Skeletal muscle cell (primary cell): Measurements from ENCODE around the gene KCP.

Source experiments
- DNase-seq: peaks from one replicate; pipeline ENCODE4 v3.0.0-alpha.2; 2010; ENCODE audit warnings: low read depth
- H3K4me3 ChIP-seq: 2 replicates; pipeline ENCODE4 v1.5.1; 2011; ENCODE audit warnings: low read depth, mild to moderate bottlenecking, control low read depth, low read length, moderate library complexity

Gene KCP

DNA sequence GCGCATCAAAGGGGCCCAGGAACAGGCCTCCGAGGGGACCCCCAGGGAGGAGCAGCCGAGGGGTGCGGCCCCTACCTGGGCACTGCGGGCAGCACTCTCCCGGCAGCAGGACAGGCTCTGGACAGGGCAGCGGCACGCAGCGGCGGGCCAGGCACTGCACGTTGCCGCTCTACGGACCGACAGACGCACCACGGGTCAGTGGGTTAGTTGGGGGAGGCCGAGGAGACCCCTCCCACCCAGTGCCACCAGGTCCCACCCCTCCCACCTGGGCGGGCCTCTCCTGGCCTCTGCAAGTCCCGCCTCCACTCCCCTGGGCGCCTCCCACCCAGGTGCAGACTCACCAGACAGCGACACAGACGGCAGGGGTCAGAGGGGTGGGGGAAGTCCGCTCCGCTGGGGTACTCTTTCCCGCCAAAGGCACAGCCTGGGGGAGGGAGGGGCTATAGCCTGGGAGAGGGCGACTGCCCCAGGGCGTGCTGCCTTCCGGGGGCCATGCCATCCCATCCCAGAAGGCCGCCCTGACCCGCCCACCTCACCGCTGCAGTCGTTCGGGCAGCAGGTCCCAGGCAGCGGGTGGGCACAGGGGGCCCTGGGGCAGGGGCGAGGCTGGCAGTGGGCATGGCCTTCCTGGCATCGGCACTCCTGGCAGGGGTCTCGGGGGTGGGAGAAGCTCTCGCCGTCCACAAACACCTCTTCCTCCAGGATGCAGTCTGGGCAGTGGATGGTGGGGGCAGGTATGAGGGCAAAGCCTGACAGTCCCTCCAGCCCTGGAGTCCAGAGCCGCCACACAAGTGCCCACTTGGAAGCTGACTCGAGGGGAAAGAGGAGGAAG lies 19.2 kb downstream of the KCP start:
- no peak overlapping the region for H3K4me3 ChIP-seq
- no peak for DNase-seq

- no peak for DNase-seq
- no peak overlapping the region for H3K4me3 ChIP-seq
Observed at GRCh38 chr7:128890306-128891109, 20.0 kb downstream of the KCP start.

DNA sequence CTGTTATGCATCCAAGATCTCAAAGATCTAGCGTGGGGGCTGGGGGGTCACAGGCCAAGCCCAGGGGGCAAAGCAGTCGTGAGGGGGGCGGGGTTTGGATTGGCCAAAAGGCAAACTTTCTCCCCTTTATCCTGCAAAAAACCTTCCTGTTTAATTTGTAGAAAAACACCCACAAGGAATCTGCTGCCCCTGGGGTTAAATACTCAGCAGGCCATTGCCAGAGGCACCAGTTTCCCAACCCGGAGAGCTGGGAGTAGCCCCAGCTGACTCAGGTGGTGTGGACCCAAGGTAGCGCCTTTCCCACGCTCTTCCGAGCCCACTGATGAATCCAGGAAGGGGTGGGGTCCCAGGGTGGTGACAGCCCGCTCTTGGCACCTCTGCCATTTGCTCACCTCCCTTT lies 21.4 kb downstream of the KCP start:
- no peak for DNase-seq
- no peak overlapping the region for H3K4me3 ChIP-seq

GRCh38 chr7:128888756-128889095 lies 21.8 kb downstream of the KCP start:
- no peak for DNase-seq
- H3K4me3 ChIP-seq, result no peak overlapping the region

DNA sequence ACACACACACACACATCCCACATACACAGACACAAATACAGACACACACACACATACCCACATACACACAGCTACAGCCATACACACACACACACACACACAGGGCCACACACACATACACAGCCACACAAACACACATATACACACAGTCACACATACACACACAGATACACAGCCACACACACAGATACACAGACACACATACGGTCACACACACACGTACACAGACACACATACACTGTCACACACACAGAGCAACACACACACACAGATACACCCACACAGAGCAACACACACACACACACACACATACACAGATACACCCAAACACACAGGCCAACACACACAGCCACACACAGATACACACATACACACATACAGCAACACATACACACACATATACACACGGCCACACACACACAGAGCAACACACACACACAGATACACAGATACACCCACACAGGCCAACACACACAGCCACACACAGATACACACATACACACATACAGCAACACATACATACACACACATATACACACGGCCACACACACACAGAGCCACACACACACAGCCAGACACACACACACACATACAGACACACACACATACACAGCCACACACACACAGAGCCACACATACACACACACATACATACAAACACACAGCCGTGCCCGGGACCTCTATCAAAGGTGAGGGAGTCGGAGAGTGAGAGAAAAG lies 22.3 kb downstream of the KCP start:
- H3K4me3 ChIP-seq, result no peak overlapping the region
- DNase-seq, result no peak

GRCh38 chr7:128887169-128888038 lies 23.1 kb downstream of the KCP start:
- H3K4me3 ChIP-seq, result no peak overlapping the region
- DNase-seq, result no peak

- no peak for DNase-seq
- no peak overlapping the region for H3K4me3 ChIP-seq
Observed at GRCh38 chr7:128886391-128887168, 23.9 kb downstream of the KCP start.

- no peak overlapping the region for H3K4me3 ChIP-seq
- DNase-seq, result no peak
Observed at GRCh38 chr7:128885370-128886187, 24.9 kb downstream of the KCP start.

GRCh38 chr7:128884561-128885369 lies 25.7 kb downstream of the KCP start:
- no peak for DNase-seq
- H3K4me3 ChIP-seq, result no peak overlapping the region

GRCh38 chr7:128883622-128884448 lies 26.7 kb downstream of the KCP start:
- DNase-seq, result no peak
- H3K4me3 ChIP-seq, result no peak overlapping the region

DNA sequence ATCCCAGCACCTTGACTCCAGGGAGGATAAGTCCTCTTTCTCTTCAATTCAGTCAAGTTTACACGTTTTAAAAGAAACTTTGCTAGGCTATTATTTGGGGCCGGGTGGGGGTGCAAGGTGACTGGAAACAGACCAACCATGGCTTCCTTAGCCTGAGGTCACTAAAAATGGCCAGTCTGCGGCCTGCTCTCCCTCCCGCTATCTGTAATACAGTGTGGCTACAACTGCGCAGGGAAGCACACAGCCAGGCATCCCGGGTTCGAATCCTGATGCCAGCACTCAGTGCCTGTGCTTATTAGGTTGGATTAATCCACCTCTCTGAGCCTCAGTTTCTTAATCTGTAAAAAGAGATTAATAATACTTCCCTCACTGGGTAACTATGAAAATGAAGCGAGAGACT lies 28.4 kb downstream of the KCP start:
- no peak for DNase-seq
- no peak overlapping the region for H3K4me3 ChIP-seq

DNA sequence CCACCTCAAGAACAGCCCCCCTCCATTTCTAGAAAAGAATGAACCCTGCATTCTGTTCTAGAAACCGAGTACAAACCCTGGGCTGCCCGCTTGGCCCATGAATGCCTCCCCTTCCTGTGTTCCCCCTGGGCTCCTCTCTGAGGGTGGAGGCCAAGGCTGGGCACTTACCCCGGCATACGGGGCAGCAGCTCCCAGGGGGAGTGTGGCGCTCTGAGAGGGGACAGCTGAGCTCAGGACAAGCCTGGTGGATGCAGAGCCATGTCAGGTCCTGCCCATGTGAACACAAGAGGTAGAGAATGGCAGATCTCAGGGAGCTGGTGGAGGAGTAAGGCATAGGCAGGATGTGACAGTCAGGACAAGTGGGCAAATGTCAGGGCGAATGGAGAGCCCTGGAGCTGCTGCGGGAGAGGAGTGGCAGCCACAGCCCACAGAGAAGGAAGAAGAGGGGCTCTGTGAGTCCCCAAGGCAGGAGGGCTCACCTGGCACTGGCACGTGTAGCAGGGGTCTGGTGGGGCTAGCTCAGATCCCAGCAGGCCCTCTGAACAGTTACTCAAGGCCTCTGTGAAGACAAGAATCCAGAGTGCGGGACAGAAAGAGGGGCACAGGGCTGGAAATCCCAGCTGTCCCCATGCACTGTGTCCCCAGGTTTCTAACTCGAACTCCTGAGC lies 28.9 kb downstream of the KCP start:
- DNase-seq, result no peak
- no peak overlapping the region for H3K4me3 ChIP-seq

- no peak overlapping the region for H3K4me3 ChIP-seq
- no peak for DNase-seq
Observed at GRCh38 chr7:128880791-128881457, 29.6 kb downstream of the KCP start.

DNA sequence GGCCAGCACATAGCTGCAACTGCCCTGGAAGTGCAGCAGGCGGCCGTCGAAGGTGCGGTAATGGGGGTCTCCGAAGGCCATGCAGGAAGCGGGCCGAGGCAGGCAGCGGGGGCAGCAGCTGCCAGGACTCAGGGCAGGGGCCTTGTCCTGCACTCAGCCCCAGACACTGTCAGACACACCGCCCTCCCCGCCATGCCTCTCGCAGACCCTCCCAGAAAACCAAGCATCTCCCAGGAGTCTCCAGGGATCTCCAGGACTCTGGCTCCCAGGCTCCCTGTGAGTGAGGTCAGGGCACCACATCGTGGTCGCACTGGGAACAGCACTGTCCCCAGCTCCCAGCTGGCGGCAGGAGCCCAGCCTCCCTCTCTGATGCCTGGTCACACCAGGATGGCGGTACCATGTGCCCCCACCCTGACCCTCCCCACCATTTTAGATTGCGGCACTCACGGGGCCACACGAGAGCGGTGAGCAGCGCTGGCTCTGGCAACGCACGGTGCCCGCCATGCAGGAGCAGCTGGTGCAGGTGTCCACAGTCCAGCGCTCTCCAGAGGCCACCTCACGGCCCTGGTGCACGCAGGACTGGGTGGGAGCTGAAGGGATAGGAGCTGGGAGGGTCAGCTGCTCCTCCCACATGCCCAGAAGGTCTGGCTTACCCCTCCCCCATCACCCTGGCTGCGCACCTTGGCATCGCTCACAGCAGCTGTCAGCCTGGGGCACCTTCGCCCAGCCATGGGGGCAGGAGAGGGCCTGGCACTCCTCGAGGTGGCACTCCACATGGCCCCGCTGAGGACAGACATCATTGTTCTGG lies 30.4 kb downstream of the KCP start:
- DNase-seq, result no peak
- no peak overlapping the region for H3K4me3 ChIP-seq
